Pancreas (tissue), 10 donors: ENCODE measurements around the gene ZSWIM5. TPM values are rescaled to one million over a fixed set of nuclear protein-coding genes. Genes with fewer than 3 reads are reported as not detected.

ENCODE experiments used
- ATAC-seq, 4 donors: fragments of 200-7000 bp; cut with Tn5 transposase; one replicate each; pipeline versions ENCODE4 v1.8.0 to v1.9.1; 2020; ENCODE audit warnings: mild to moderate bottlenecking in 4 of 4, moderate library complexity in 4 of 4
- DNase-seq, 6 donors: peaks; one replicate each; pipeline ENCODE4 v3.0.0-alpha.2; 2020
- FAIRE-seq: peaks from 2 replicates; lab custom pipeline; 2012; peaks lifted over from hg19 to GRCh38; lab: Jason Lieb, UNC
- H3K27ac ChIP-seq, 4 donors: fragments of 200-600 bp; sonication (generic); 1 replicate in 3 of 4; 2 replicates in 1 of 4; pipeline versions ENCODE4 v1.5.0 to v1.8.0; 2020
- H3K27me3 ChIP-seq, 4 donors: fragments of 200-600 bp; one replicate each; pipeline ENCODE4 v1.8.0; 2021
- H3K36me3 ChIP-seq, 3 donors: fragments of 200-600 bp; sonication (generic) in 1 of 3; one replicate each; pipeline versions ENCODE4 v1.5.0 to v1.8.0; 2020 to 2021
- H3K4me1 ChIP-seq, 3 donors: fragments of 200-600 bp; one replicate each; pipeline ENCODE4 v1.8.0; 2021
- H3K4me3 ChIP-seq, 4 donors: fragments of 200-600 bp; sonication (generic) in 2 of 4; one replicate each; pipeline versions ENCODE4 v1.5.0 to v1.8.0; 2020 to 2021
- H3K9me3 ChIP-seq, 4 donors: fragments of 200-600 bp; one replicate each; pipeline ENCODE4 v1.8.0; 2021
- WGBS, 2 donors: extraction: QIAGEN DNeasy Blood & Tissue Kit; methylation state at CpG; one replicate each; pipeline ENCODE4 v1.1.7; 2013; 5-methylcytosine and 5-hydroxymethylcytosine counted together
- intact Hi-C, 3 donors: fragments of 100-400 bp; cut with DNase I; formaldehyde crosslinking; loops; one replicate each; pipeline versions ENCODE4 v1.11.1 to v1.14.2; 2022
- polyA plus RNA-seq, 2 donors: library from polyadenylated mRNA; stranded (reverse); fragments of 200-250 nt; gene quantifications; one replicate each; pipeline ENCODE4 v1.2.3, GENCODE V29; 2013
- total RNA-seq, 6 donors: library from RNA; stranded (reverse); fragmentation: NEBNext Ultra II Directional in 4 of 6; extraction: Animal tissue kit (Norgen Biotek cat#: 25700) in 4 of 6; gene quantifications; one replicate each; pipeline versions ENCODE4 v1.2.1 to v1.2.4, GENCODE V29; 2021 to 2023
- TF ChIP-seq, protein P1 (sequence below), 4 donors: fragments of 200-600 bp; sonication (generic) in 3 of 4; IDR thresholded peaks; one replicate each; pipeline versions ENCODE4 v1.5.0 to v1.8.0; 2021; ENCODE audit warnings: antibody characterized with exemption in 4 of 4
- donor health status: healthy with polysubstance abuse.
- donor health status: DM: no; HTN: no; CAD: no; lungs with moderate emphysema.
- donor health status: DM: no; HTN: no; CAD: no.
- donor health status: control.
- donor health status: control.
- donor health status: Bipolar disorder and iron deficiency.
- donor health status: DM: yes; HTN: yes; CAD: no.
- donor health status: DM: no; HTN: no; CAD: no.
- donor health status: DM: no; HTN: no; CAD: no.
- donor health status: DM: yes; HTN: yes; CAD: no.

Gene ZSWIM5
- total and polyA plus RNA-seq, 8 donors: 0.76 to 2.7 (median 2.4) TPM

DNA sequence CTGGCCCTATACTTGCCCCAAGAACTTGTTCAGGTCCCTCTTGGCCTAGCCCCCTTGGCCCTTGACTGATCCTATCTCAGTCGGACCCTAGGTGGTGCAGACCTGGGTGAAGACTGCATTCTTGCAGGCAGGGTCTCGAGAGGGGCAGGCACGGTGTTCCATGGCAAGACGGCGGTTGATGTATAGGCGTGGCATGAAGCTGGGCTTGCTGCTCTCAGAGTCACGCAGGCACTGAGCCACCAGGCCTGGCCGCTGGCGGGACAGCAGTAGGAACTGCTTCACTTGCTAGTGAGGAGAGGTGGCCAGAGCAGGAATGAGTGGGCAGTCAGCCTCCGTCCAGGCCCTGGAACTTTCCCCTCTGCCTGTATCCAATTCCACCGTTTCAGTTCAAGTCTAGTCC, 199.1 kb downstream of the ZSWIM5 start:
- Histone ChIP-seq H3K9me3 (no peaks in the 10 kb centered on the region), H3K4me3 (no peak overlapping the region), H3K4me1 (peaks cover 0 to 15% (median 6%) of the 10 kb centered on the region in 3 donors), H3K27ac (no peak overlapping the region), H3K36me3 (peaks cover 3 to 62% (median 52%) of the 10 kb centered on the region in 3 donors), H3K27me3 (no peaks in the 10 kb centered on the region)
- intact Hi-C loops: loop anchor here in 1 of 3 donors (10.0 kb wide), 1 partner anchor 173 kb away; no protein-coding TSS in a partner anchor
- no peak for DNase-seq
- 83 to 85% methylated on average over 11 of the region's 11 CpGs for WGBS, 2 donors
- FAIRE-seq: no peak
- TF ChIP-seq, protein P1, sequence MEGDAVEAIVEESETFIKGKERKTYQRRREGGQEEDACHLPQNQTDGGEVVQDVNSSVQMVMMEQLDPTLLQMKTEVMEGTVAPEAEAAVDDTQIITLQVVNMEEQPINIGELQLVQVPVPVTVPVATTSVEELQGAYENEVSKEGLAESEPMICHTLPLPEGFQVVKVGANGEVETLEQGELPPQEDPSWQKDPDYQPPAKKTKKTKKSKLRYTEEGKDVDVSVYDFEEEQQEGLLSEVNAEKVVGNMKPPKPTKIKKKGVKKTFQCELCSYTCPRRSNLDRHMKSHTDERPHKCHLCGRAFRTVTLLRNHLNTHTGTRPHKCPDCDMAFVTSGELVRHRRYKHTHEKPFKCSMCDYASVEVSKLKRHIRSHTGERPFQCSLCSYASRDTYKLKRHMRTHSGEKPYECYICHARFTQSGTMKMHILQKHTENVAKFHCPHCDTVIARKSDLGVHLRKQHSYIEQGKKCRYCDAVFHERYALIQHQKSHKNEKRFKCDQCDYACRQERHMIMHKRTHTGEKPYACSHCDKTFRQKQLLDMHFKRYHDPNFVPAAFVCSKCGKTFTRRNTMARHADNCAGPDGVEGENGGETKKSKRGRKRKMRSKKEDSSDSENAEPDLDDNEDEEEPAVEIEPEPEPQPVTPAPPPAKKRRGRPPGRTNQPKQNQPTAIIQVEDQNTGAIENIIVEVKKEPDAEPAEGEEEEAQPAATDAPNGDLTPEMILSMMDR (IDR thresholded peaks at IDR 0.05): no peak
- no peak for ATAC-seq

DNA sequence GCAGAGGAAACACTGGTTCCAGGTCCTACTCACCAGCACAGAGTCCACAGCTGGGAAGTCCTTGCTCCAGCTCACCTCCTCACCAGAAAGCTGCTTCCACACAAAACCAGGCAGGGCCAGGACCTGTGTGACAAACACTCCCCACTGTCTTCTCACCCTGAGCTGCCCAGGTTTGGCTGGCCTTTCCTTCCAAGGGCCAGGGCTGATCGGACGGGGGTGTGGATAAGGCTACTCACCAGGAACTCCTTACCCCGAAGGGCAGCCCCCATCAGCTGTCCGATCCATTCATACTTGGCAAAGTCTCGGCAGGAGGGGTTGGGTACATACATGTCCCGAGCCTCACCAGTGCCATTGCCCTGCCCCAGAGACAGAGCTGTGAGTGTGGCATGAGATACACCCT, 200.6 kb downstream of the ZSWIM5 start:
- H3K9me3 ChIP-seq: no peaks in the 10 kb centered on the region
- no peak for ATAC-seq
- intact Hi-C loops: loop anchor here in 1 of 3 donors (10.0 kb wide), 1 partner anchor 171 kb away; no protein-coding TSS in a partner anchor
- peaks cover 0 to 9% (median 0%) of the 10 kb centered on the region in 3 donors for H3K4me1 ChIP-seq
- H3K27ac ChIP-seq: no peak overlapping the region
- H3K4me3 ChIP-seq: no peak overlapping the region
- H3K36me3 ChIP-seq: peaks cover 3 to 62% (median 52%) of the 10 kb centered on the region in 3 donors
- whole genome bisulfite sequencing, 2 donors: 89 to 94% methylated on average over 6 of the region's 6 CpGs
- no peaks in the 10 kb centered on the region for H3K27me3 ChIP-seq
- TF ChIP-seq, protein P1 (IDR thresholded peaks at IDR 0.05): no peak
- no peak for FAIRE-seq
- no peak for DNase-seq

- Histone ChIP-seq H3K9me3 (no peaks in the 10 kb centered on the region), H3K36me3 (peaks cover 3 to 62% (median 52%) of the 10 kb centered on the region in 3 donors), H3K27ac (no peak overlapping the region), H3K4me1 (peaks cover 0 to under 1% (median 0%) of the 10 kb centered on the region in 3 donors), H3K4me3 (no peak overlapping the region), H3K27me3 (no peaks in the 10 kb centered on the region)
- DNase-seq (no peak), FAIRE-seq (no peak), ATAC-seq (no peak)
- TF ChIP-seq, protein P1 (IDR thresholded peaks at IDR 0.05): no peak
- intact Hi-C loops: loop anchor here in 1 of 3 donors (10.0 kb wide), 1 partner anchor 170 kb away; no protein-coding TSS in a partner anchor
- 79 to 80% methylated on average over 7 of the region's 7 CpGs for WGBS, 2 donors
Measured at GRCh38 chr1:45004281-45004920, 202.0 kb downstream of the ZSWIM5 start.

DNA sequence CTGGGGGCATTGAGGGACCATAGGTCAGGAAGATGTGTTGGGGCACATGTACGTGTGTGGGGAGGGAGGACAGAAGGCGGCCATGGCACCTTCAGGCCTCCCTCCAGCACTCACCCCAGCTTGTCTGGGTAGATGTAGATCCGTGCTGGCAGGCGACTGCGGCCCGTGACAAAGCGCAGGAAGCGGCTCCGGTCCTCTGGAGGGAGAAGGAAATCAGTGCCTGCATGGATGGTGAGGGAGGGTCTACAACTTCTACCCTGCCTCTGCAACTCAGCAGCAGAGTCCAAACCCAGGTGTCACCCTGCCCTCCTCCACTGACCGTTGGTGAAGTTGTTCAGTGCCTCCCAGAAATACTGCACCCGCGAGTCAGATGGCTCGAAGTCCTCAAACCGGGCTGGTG, 202.7 kb downstream of the ZSWIM5 start:
- intact Hi-C loops: loop anchor here in 1 of 3 donors (10.0 kb wide), 1 partner anchor 169 kb away; no protein-coding TSS in a partner anchor
- no peak for FAIRE-seq
- Histone ChIP-seq H3K4me3 (no peak overlapping the region), H3K4me1 (no peaks in the 10 kb centered on the region), H3K27ac (no peak overlapping the region), H3K27me3 (no peaks in the 10 kb centered on the region), H3K9me3 (no peaks in the 10 kb centered on the region), H3K36me3 (peaks cover 3 to 56% (median 52%) of the 10 kb centered on the region in 3 donors)
- TF ChIP-seq, protein P1 (IDR thresholded peaks at IDR 0.05): no peak
- 92% methylated on average over 14 of the region's 14 CpGs for WGBS, 2 donors
- DNase-seq: no peak
- ATAC-seq: no peak
